22Rv1 (cell line): Measurements from ENCODE around the gene BMERB1.
"Not testable (repeated sequence)": the region's sequence is repeated elsewhere in the genome, so short reads cannot be mapped to it uniquely, and the experiment has no call there.

Experiments
- H3K27ac ChIP-seq: fragments of 450-650 bp; 2 replicates; pipeline ENCODE4 v1.5.1; 2017
- ZFX ChIP-seq: fragments of 450-650 bp; IDR thresholded peaks from 2 replicates; pipeline ENCODE4 v1.6.1; 2017; ENCODE audit warnings: antibody characterized with exemption, borderline replicate concordance
- TF ChIP-seq, protein P1 (sequence below): fragments of 450-650 bp; IDR thresholded peaks from 2 replicates; pipeline ENCODE4 v1.5.1; 2017; ENCODE audit warnings: mild to moderate bottlenecking

Gene BMERB1

DNA sequence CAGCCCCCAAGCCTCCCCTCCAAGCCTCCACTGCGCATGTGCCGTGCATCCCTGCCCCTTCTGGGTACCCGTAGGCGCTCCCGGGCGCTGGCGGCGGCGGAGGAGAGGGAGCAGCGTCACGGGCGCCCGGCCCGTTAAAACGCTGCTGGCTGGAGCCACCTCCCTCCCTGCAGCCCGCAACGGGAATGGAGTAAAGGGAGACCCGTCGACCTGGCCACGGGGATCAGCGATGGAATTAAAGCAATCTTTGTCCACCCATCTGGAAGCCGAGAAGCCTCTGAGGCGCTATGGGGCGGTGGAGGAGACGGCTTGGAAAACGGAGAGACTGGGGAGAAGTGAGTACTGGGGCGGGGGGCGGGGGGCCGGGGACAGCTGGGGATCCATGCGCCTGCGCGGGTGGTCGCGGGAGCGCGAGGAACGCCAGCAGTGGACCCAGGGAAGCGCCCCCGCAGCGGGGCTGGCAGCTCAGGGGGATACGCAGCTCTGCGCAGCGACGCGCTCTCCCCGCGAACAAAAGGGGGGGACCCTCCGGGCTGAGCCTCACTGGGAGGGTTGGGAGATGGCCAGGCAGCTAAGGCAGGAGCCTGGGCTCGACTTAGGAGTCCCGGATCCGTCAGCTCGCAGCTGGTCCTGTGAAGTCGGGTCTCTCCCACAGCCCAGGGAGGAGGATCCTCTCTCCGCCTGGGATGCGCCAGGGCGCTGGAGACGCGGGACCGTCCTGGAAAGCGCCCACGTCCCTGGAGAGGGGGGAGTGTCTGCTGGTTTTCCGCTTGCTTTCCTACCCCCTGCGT lies at the start of gene BMERB1:
BMERB1 (plus strand) TSS at position 164 of the 791 bp plus-strand sequence; CDS start at position 230, 66 bp downstream.
- TF ChIP-seq ZFX, result no peak
- TF ChIP-seq, protein P1, sequence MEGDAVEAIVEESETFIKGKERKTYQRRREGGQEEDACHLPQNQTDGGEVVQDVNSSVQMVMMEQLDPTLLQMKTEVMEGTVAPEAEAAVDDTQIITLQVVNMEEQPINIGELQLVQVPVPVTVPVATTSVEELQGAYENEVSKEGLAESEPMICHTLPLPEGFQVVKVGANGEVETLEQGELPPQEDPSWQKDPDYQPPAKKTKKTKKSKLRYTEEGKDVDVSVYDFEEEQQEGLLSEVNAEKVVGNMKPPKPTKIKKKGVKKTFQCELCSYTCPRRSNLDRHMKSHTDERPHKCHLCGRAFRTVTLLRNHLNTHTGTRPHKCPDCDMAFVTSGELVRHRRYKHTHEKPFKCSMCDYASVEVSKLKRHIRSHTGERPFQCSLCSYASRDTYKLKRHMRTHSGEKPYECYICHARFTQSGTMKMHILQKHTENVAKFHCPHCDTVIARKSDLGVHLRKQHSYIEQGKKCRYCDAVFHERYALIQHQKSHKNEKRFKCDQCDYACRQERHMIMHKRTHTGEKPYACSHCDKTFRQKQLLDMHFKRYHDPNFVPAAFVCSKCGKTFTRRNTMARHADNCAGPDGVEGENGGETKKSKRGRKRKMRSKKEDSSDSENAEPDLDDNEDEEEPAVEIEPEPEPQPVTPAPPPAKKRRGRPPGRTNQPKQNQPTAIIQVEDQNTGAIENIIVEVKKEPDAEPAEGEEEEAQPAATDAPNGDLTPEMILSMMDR, result no peak
- H3K27ac ChIP-seq, result no peak within 1 kb of the TSS

DNA sequence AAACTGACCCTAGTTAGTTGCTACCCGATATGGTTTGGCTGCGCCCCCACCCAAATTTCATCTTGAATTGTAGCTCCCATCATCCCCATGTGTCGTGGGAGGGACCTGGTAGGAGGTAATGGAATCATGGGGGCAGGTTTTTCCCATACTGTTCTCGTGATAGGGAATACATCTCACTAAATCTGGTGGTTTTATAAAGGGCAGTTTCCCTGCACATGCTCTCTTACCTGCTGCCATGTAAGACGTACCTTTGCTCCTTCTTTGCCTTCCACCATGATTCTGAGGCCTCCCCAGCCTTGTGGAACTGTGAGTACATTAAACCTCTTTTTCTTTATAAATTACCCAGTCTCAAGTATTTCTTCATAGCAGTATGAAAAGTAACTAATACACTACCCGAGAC lies 46.3 kb upstream of the BMERB1 start:
- not testable (repeated sequence) for H3K27ac ChIP-seq

DNA sequence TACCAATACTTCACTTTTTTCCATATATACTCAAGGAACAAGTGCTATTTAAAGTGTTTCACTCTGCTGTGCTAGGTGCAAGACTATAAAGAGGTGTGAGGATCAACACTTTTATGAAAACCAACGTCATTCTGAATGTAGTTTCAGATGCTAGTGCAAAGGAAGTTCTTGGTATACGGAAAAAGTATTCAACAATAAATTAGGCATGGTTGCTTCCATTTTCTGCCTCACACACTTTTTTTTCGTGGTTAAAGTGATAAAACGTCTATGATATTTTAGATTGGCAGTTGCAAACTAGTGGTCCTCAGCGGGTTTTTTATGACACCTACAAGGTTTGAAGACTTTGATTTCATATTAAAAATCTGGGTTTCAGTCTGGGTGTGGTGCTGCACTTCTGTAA lies 44.5 kb upstream of the BMERB1 start:
- H3K27ac ChIP-seq, result not testable (repeated sequence)

DNA sequence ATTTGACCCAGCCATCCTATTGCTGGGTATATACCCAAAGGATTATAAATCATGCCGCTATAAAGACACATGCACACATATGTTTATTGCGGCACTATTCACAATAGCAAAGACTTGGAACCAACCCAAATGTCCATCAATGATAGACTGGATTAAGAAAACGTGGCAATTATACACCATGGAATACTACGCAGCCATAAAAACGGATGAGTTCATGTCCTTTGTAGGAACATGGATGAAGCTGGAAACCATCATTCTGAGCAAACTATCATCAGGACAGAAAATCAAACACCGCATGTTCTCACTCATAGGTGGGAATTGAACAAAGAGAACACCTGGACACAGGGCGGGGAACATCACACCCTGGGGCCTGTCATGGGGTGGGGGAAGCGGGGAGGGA lies 41.4 kb upstream of the BMERB1 start:
- H3K27ac ChIP-seq, result not testable (repeated sequence)

DNA sequence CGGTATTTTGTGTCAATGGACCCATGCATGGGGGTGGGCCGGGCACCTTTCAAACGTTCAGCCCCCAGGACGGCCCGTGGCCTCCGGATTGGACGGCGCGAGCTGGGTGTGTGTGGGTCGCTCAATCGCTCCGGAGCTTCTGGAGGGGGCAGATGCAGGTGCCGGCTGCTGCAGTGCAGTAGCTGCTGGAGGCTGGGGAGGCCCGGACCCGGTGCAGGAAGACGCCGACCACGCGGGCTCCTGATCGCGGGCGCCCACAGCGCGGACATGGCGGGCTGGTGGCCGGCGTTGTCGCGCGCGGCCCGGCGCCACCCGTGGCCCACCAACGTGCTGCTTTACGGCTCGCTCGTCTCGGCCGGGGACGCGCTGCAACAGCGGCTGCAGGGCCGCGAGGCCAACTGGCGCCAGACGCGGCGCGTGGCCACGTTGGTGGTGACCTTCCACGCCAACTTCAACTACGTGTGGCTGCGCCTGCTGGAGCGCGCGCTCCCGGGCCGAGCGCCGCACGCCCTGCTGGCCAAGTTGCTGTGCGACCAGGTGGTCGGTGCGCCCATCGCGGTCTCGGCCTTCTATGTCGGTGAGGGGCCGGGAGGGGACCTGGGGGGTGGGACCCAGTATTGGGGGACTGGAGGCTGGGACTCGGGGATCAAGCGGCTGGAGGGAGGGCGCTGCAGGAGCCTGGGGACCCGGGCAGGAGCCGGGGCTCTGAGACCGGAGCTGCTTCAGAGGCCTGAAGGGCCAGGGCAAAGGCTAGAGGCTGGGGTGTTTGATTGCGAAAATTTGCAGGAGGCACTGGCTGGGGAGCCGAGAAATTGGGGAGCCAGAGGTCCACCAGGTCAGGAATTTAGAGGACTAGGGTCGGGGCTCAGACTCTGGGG lies 38.5 kb upstream of the BMERB1 start, which contains the start of gene MPV17L:
MPV17L (plus strand) TSS at position 124 of the 878 bp plus-strand sequence; CDS start at position 268, 144 bp downstream.
- H3K27ac ChIP-seq, result peak within 1 kb of the TSS; percentile 45

DNA sequence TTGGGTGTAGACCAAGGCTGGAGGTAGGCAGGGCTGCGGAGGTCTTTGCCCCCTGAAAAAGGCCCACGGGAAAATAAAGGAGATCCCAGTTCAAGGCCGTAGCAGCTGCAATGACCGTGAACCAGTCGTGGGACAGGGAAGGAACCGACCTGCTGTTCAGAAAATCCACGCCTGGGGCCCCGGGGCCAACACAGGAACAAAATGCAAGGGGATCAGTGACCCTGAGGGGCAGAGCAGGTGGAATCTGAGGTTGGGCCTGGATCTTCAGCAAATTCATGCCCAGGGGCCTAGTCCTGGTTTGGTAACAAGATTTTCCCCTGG lies 37.9 kb upstream of the BMERB1 start:
- not testable (repeated sequence) for H3K27ac ChIP-seq

DNA sequence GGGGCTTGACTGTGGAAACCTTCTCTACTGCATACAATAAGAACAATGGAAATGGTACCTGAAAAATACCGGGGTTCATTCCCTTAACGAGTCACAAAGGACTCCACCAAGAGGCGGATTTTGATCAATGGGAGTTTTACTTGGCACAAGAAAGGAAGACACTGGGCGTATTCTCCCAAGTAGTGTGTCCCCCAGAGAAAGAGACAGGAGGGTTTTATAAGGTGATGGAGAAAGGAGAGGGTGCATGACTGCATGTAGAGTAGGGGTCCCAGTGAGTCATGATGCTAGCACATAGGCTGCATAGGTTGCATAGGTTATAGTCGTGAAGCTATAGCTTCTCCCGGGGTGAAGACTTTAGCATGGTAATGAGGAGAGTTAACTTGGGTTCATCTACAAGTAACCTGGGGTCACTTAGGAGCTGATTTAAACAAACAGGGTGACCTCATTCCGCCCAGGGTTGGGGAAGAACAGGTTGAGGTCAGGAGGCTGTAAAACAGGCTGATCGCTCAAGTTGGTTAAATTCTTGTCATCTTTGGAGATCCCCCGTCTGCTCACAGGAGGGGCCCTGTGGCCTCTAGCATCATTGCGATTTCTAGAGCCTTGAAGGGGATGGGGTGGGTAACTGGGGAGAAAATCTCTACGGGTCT lies 37.3 kb upstream of the BMERB1 start:
- TF ChIP-seq, protein P1, result no peak
- TF ChIP-seq ZFX, result no peak
- H3K27ac ChIP-seq, result no peak overlapping the region

DNA sequence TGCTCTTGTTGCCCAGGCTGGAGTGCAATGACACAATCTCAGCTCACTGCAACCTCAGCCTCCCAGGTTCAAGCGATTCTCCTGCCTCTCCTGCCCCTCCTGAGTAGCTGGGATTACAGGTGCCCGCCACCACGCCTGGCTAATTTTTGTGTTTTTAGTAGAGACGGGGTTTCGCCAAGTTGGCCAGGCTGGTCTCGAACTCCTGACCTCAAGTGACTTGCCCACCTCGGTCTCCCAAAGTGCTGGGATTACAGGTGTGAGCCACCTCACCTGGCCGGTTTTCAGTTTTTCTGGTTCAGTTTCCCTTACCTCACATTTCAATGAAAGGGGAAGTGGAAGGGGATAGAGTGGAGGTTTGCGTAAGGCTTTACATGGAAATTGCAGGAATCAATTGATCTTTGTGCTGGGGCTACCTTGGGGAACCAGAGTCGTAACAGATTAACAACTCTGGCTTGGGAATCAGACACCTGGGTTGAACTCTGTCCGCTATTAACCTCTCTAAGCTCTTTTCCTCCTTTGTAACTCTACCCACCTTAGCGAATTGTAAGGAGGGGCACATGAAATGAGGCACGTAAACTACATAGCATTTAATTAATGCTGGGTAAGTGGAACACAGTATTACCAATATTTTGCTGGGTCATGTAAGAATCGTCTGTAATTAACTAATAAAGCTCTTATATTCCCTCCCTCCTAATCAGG lies 35.6 kb upstream of the BMERB1 start:
- no peak overlapping the region for H3K27ac ChIP-seq
- TF ChIP-seq, protein P1, result no peak
- TF ChIP-seq ZFX, result no peak

DNA sequence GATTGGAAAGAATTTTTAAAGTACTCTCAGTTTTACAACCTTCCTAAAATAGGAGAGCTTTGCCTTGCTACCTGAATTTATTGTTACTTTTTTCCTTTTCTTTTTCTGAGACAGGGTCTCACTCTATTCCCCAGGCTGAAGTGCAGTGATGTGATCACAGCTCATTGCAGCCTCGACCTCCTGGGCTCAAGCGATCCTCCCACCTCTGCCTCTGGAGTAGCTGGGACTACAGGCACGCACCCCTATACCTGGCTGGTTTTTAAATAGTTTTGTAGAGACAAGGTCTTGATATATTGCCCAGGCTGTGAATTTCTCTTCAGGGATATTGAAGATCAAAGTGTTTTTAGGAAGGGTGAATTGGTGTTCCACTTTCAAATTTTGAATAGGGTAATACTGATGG lies 35.1 kb upstream of the BMERB1 start:
- no peak overlapping the region for H3K27ac ChIP-seq
- TF ChIP-seq, protein P1, result no peak
- TF ChIP-seq ZFX, result no peak

DNA sequence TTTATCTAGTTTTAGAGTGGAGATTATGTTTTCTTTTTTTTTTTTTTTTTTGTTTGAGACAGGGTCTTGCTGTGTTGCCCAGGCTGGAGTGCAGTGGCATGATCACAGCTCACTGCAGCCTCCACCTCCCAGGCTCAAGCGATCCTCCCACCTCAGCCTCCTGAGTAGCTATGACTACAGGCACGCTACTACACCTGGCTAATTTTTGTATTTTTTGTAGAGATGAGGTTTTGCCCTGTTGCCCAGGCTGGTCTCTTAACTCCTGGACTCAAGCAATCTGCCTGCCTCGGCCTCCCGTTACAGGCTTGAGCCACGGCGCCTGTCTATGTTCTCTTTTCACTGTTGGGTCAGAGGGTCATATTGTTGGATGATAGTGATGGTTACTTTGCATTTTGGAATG lies 34.1 kb upstream of the BMERB1 start:
- H3K27ac ChIP-seq, result not testable (repeated sequence)
